Measurements from ENCODE around the gene BEND5.

DNA sequence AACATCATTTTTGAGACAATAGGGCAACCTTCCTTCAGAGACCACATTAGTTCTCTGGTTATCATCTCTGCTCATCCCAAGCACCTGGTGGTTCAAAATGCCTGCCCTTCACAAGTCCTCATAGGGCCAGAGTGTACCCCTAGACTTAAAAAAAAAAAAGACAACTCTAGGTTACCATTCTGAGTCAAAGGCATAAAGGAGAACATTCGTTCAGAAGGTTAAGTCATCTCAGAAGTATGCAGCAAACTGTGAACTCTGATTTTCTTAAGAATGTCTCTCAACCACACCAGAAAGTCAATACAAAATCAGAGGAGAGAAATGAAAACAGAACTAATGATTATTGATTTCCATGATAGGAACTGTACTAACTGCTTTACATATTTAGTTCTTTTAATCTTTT is 9.2 kb upstream of the BEND5 start:
- TF ChIP-seq POLR2A (IDR thresholded peaks at IDR 0.05), result no peak
- TF ChIP-seq, protein P1, sequence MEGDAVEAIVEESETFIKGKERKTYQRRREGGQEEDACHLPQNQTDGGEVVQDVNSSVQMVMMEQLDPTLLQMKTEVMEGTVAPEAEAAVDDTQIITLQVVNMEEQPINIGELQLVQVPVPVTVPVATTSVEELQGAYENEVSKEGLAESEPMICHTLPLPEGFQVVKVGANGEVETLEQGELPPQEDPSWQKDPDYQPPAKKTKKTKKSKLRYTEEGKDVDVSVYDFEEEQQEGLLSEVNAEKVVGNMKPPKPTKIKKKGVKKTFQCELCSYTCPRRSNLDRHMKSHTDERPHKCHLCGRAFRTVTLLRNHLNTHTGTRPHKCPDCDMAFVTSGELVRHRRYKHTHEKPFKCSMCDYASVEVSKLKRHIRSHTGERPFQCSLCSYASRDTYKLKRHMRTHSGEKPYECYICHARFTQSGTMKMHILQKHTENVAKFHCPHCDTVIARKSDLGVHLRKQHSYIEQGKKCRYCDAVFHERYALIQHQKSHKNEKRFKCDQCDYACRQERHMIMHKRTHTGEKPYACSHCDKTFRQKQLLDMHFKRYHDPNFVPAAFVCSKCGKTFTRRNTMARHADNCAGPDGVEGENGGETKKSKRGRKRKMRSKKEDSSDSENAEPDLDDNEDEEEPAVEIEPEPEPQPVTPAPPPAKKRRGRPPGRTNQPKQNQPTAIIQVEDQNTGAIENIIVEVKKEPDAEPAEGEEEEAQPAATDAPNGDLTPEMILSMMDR (IDR thresholded peaks at IDR 0.05), result no peak
- TF ChIP-seq EP300 (IDR thresholded peaks at IDR 0.05), result no peak

All from ovary (tissue), 3 donors.